Esophagus squamous epithelium (tissue), 5 donors: ENCODE data around the gene RCAN1. TPM values are rescaled to one million over a fixed set of nuclear protein-coding genes. Genes with fewer than 3 reads are reported as not detected.
A peak's percentile ranks its signal among the peaks of the same experiment; 100 is the strongest.

Experiments used
- DNase-seq: peaks from one replicate; lab custom pipeline; 2025; lab: John Stamatoyannopoulos, UW
- H3K27ac ChIP-seq, 4 donors: fragments of 200-600 bp; sonication (generic); one replicate each; pipeline ENCODE4 v1.5.1; 2016 to 2019; ENCODE audit warnings: mild to moderate bottlenecking in 1 of 4
- H3K27me3 ChIP-seq, 4 donors: fragments of 200-600 bp; sonication (generic); 1 replicate in 3 of 4; 2 replicates in 1 of 4; pipeline versions ENCODE4 v1.5.1 to v1.6.0; 2017 to 2021; ENCODE audit warnings: antibody characterized with exemption in 1 of 4
- H3K36me3 ChIP-seq, 3 donors: fragments of 200-600 bp; sonication (generic); one replicate each; pipeline ENCODE4 v1.5.1; 2016 to 2019
- H3K4me1 ChIP-seq, 3 donors: fragments of 200-600 bp; sonication (generic); one replicate each; pipeline ENCODE4 v1.5.1; 2017 to 2019
- H3K4me3 ChIP-seq, 4 donors: fragments of 200-600 bp; sonication (generic); 1 replicate in 3 of 4; 2 replicates in 1 of 4; pipeline ENCODE4 v1.5.1; 2016 to 2019; ENCODE audit warnings: mild to moderate bottlenecking in 2 of 4, moderate library complexity in 1 of 4
- H3K9me3 ChIP-seq, 3 donors: fragments of 200-600 bp; sonication (generic); one replicate each; pipeline ENCODE4 v1.5.1; 2016 to 2019
- CTCF ChIP-seq, 6 experiments: fragments of 450-650 bp in 4 of 6; fragments of 200-600 bp in 2 of 6; sonication (generic) in 2 of 6; IDR thresholded peaks; one replicate each; pipeline ENCODE4 v1.5.1; 2016 to 2019; ENCODE audit warnings: antibody characterized with exemption in 6 of 6, mild to moderate bottlenecking in 4 of 6, moderate library complexity in 4 of 6
- POLR2A ChIP-seq, 4 donors: fragments of 450-650 bp; IDR thresholded peaks; one replicate each; pipeline ENCODE4 v1.6.1; 2017; ENCODE audit warnings: antibody characterized with exemption in 4 of 4, mild to moderate bottlenecking in 4 of 4, moderate library complexity in 3 of 4
- WGBS, 2 donors: methylation state at CpG; one replicate each; pipeline ENCODE4 v1.1.5; 2018; 5-methylcytosine and 5-hydroxymethylcytosine counted together
- intact Hi-C: fragments of 100-400 bp; cut with DNase I; formaldehyde crosslinking; loops from one replicate; pipeline ENCODE4 v1.15.0; 2022
- total RNA-seq, 4 donors: library from RNA; depleted of rRNA; stranded (reverse); fragments of >200 nt; gene quantifications; one replicate each; pipeline ENCODE4 v1.1.0, GENCODE V29; 2016
- donor health status: DM: yes; HTN: yes; CAD: no.

Gene RCAN1
- total RNA-seq, 4 donors from 2014 or later = 12.4 to 21.0 (median 17.0) TPM

- H3K36me3 ChIP-seq = no peaks in the 10 kb centered on the region
- H3K27me3 ChIP-seq = peaks cover 0 to 43% (median 0%) of the 10 kb centered on the region in 4 donors
- no peak overlapping the region for H3K27ac ChIP-seq
- DNase-seq = no peak
- intact Hi-C loops = no loop called here
- H3K9me3 ChIP-seq = no peaks in the 10 kb centered on the region
- TF ChIP-seq POLR2A (IDR thresholded peaks at IDR 0.05) (no peak), CTCF (IDR thresholded peaks at IDR 0.05) (no peak)
- no peaks in the 10 kb centered on the region for H3K4me1 ChIP-seq
- no peak overlapping the region for H3K4me3 ChIP-seq
- WGBS, 2 donors = 66 to 77% methylated on average over 4 of the region's 4 CpGs
These were observed 17.6 kb upstream of the RCAN1 start for GRCh38 chr21:34632498-34632897.

GRCh38 chr21:34630536-34631143 is 15.7 kb upstream of the RCAN1 start:
- Histone ChIP-seq H3K27ac (no peak overlapping the region), H3K9me3 (no peaks in the 10 kb centered on the region), H3K27me3 (peaks cover 0 to 48% (median 0%) of the 10 kb centered on the region in 4 donors), H3K36me3 (no peaks in the 10 kb centered on the region), H3K4me1 (no peaks in the 10 kb centered on the region), H3K4me3 (no peak overlapping the region)
- 3 to 9% methylated on average over 6 of the region's 6 CpGs for WGBS, 2 donors
- DNase-seq = no peak
- intact Hi-C loops = no loop called here
- TF ChIP-seq POLR2A (IDR thresholded peaks at IDR 0.05) (no peak), CTCF (IDR thresholded peaks at IDR 0.05) (peak in 5 of 6 experiments; percentile 82 to 85 (median 84))

GRCh38 chr21:34626131-34626530 is 11.2 kb upstream of the RCAN1 start:
- H3K27me3 ChIP-seq = peaks cover 0 to 19% (median 0%) of the 10 kb centered on the region in 4 donors
- no peak for TF ChIP-seq CTCF (IDR thresholded peaks at IDR 0.05)
- TF ChIP-seq POLR2A (IDR thresholded peaks at IDR 0.05) = no peak
- DNase-seq = no peak

DNA sequence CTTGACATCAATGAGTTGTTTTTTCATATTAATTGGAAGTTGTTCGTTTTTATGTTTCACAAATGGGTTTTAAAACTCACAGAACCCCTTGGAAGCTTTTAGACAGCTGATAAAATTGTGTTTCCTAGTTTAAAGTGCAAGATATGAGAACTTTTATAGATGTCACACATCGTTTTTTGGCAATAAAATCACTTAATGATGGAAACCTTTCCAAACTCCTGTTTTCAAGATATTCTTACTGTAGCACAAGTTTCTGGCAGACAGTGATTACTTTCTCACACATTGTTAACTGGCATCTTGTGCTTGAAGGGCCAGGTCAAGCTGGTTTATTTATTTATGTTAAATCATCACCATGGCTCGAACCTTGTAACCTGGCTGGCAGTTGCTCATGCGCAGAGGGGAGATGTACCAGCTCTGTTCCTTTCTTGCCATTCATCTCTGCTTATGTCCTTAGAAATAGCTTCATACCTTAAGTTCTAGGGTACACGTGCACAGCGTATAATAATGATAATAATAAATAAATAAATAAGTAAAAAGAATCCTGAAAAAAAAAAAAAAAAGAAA is 10.2 kb upstream of the RCAN1 start:
- no peaks in the 10 kb centered on the region for H3K9me3 ChIP-seq
- H3K27ac ChIP-seq = no peak overlapping the region
- TF ChIP-seq CTCF (IDR thresholded peaks at IDR 0.05) (no peak), POLR2A (IDR thresholded peaks at IDR 0.05) (no peak)
- DNase-seq = no peak
- H3K4me1 ChIP-seq = no peaks in the 10 kb centered on the region
- WGBS, 2 donors = 59 to 71% methylated on average over 6 of the region's 6 CpGs
- H3K36me3 ChIP-seq = no peaks in the 10 kb centered on the region
- peaks cover 0 to 18% (median 0%) of the 10 kb centered on the region in 4 donors for H3K27me3 ChIP-seq
- intact Hi-C loops = no loop called here
- H3K4me3 ChIP-seq = no peak overlapping the region

More at GRCh38 chr21:34626131-34626530, 11.2 kb upstream of the RCAN1 start:
- H3K4me3 ChIP-seq = no peak overlapping the region
- no peaks in the 10 kb centered on the region for H3K36me3 ChIP-seq
- H3K9me3 ChIP-seq = no peaks in the 10 kb centered on the region
- no peak overlapping the region for H3K27ac ChIP-seq
- H3K4me1 ChIP-seq = no peaks in the 10 kb centered on the region
- intact Hi-C loops = no loop called here
- WGBS, 2 donors = 83 to 85% methylated on average over 8 of the region's 8 CpGs

GRCh38 chr21:34623516-34623915 is 8.6 kb upstream of the RCAN1 start:
- Histone ChIP-seq H3K4me3 (no peak overlapping the region), H3K27ac (no peak overlapping the region), H3K4me1 (no peaks in the 10 kb centered on the region), H3K9me3 (no peaks in the 10 kb centered on the region), H3K27me3 (peaks cover 0 to 18% (median 0%) of the 10 kb centered on the region in 4 donors), H3K36me3 (no peaks in the 10 kb centered on the region)
- no peak for DNase-seq
- 73 to 75% methylated on average over 4 of the region's 4 CpGs for WGBS, 2 donors
- TF ChIP-seq CTCF (IDR thresholded peaks at IDR 0.05) = no peak
- no peak for TF ChIP-seq POLR2A (IDR thresholded peaks at IDR 0.05)
- intact Hi-C loops = no loop called here
